Loucy (cell line): Measurements from ENCODE around the gene CACNB1.

Experiments used
- CTCF ChIP-seq: fragments of 200-600 bp; sonication (generic); conservative IDR thresholded peaks from 2 replicates; pipeline ENCODE4 v1.5.1; 2014; ENCODE audit warnings: mild to moderate bottlenecking, antibody characterized with exemption, low read length
- EZH2phosphoT487 ChIP-seq: fragments of 200-600 bp; IDR thresholded peaks from 2 replicates; pipeline ENCODE4 v1.6.1; 2018; ENCODE audit warnings: antibody characterized with exemption, mild to moderate bottlenecking, moderate library complexity, borderline replicate concordance

- TF ChIP-seq CTCF (no peak), EZH2phosphoT487 (no peak)
Observed at GRCh38 chr17:39165841-39166349, 31.6 kb downstream of the CACNB1 start, which contains the start of gene ARL5C.
